Measurements from ENCODE around the gene FASTK. TPM values are rescaled to one million over a fixed set of nuclear protein-coding genes. Genes with fewer than 3 reads are reported as not detected.

Gene FASTK
- total and polyA plus RNA-seq, 2 of the 4 experiments (the other 2 are of a cell fraction): 53.8 to 115 TPM

GRCh38 chr7:151064454-151064853 lies 16.2 kb downstream of the FASTK start:
- Histone ChIP-seq H3K27me3 (ENCODE audit: control insufficient read depth, insufficient read depth, low read length) (no peaks in the 10 kb centered on the region), H2BK20ac (ENCODE audit: low read depth, low read length) (no peak overlapping the region), H4K91ac (ENCODE audit: insufficient read depth, low read depth, low read length) (no peak overlapping the region), H2AFZ (replicated peaks; ENCODE audit: low read length, poor library complexity) (no peak overlapping the region), H2AK9ac (replicated peaks; ENCODE audit: low read depth, low read length, poor library complexity) (no peak overlapping the region), H3K9ac (ENCODE audit: low read depth, low read length) (no peak overlapping the region), H4K8ac (ENCODE audit: low read depth in 2 of 2, low read length in 2 of 2) (no peak overlapping the region), H4K20me1 (ENCODE audit: insufficient read depth, low read length) (peaks cover 32% of the 10 kb centered on the region), H2AK5ac (ENCODE audit: low read depth, low read length) (no peak overlapping the region), H3K18ac (ENCODE audit: low read depth, low read length) (no peak overlapping the region), H3K79me1 (ENCODE audit: low read depth in 1 of 2, low read length in 2 of 2) (peaks cover 24 to 62% of the 10 kb centered on the region in 2 experiments), H3K27ac (ENCODE audit: insufficient read depth, low read length) (no peak overlapping the region), H3K56ac (ENCODE audit: extremely low read depth, insufficient read depth, low read length) (no peak overlapping the region), H3K23ac (ENCODE audit: low read depth, low read length) (no peak overlapping the region), H2BK5ac (ENCODE audit: low read depth, low read length, poor library complexity, severe bottlenecking) (no peak overlapping the region), H3K9me3 (ENCODE audit: control insufficient read depth, insufficient read depth, low read length) (no peaks in the 10 kb centered on the region), H2BK120ac (ENCODE audit: low read depth, low read length) (no peak overlapping the region), H3K9me1 (ENCODE audit: insufficient read depth, low read length) (peaks cover 8% of the 10 kb centered on the region; the same call in 1 of the 2 replicates), H3K4ac (ENCODE audit: low read depth, low read length) (no peak overlapping the region), H3K14ac (replicated peaks; ENCODE audit: low read depth, low read length) (no peak overlapping the region), H4K5ac (ENCODE audit: low read depth, low read length) (no peak overlapping the region), H3K4me3 (ENCODE audit: insufficient read depth, low read depth, low read length) (no peak overlapping the region), H3K4me1 (ENCODE audit: control insufficient read depth, insufficient read depth, low read length) (peaks cover 33% of the 10 kb centered on the region), H3K36me3 (ENCODE audit: control insufficient read depth, insufficient read depth, low read length) (peaks cover 45% of the 10 kb centered on the region), H3K4me2 (ENCODE audit: low read depth, low read length) (no peak overlapping the region), H2BK15ac (ENCODE audit: low read depth, low read length) (no peak overlapping the region)
- TF ChIP-seq SMC3 (IDR thresholded peaks at IDR 0.05; ENCODE audit: low read depth, low read length): no peak
- no peak for TF ChIP-seq RFX5 (IDR thresholded peaks at IDR 0.05; ENCODE audit: low read depth, low read length)
- no peak for TF ChIP-seq RCOR1 (IDR thresholded peaks at IDR 0.05; ENCODE audit: insufficient replicate concordance, low read length)
- TF ChIP-seq USF2 (IDR thresholded peaks at IDR 0.05; ENCODE audit: low read depth, low read length): no peak
- TF ChIP-seq NFE2L2 (IDR thresholded peaks at IDR 0.05; ENCODE audit: low read depth, low read length): no peak
- no peak for TF ChIP-seq ELK1 (IDR thresholded peaks at IDR 0.05; ENCODE audit: borderline replicate concordance, low read depth, low read length)
- TF ChIP-seq MAFK (IDR thresholded peaks at IDR 0.05; ENCODE audit: low read depth, low read length): no peak
- TF ChIP-seq BHLHE40 (IDR thresholded peaks at IDR 0.05; ENCODE audit: low read depth, low read length): no peak
- no peak for TF ChIP-seq POLR2A (IDR thresholded peaks at IDR 0.05; ENCODE audit: low read depth, low read length)
- TF ChIP-seq MXI1 (IDR thresholded peaks at IDR 0.05; ENCODE audit: borderline replicate concordance, low read depth, low read length): no peak
- no peak for TF ChIP-seq FOS (IDR thresholded peaks at IDR 0.05; ENCODE audit: low read depth, low read length)
- no peak for TF ChIP-seq CEBPB (IDR thresholded peaks at IDR 0.05; ENCODE audit: low read depth, low read length)
- TF ChIP-seq RAD21 (IDR thresholded peaks at IDR 0.05; ENCODE audit: low read length): no peak
- TF ChIP-seq CHD1 (IDR thresholded peaks at IDR 0.05; ENCODE audit: low read depth, low read length): no peak
- no peak for TF ChIP-seq MAZ (IDR thresholded peaks at IDR 0.05; ENCODE audit: borderline replicate concordance, low read depth, low read length)
- no peak for TF ChIP-seq CTCF (conservative IDR thresholded peaks at IDR 0.05; ENCODE audit: low read depth, low read length)
- ChIA-PET POLR2A (ENCODE audit: unreplicated experiment) (no interaction called here), CTCF (no interaction called here)
- in situ Hi-C loops (cut with MboI; ENCODE audit: low sequenced_read_pairs) (no loop called here), intact Hi-C loops (cut with micrococcal nuclease) (no loop called here), dilution Hi-C loops (cut with HindIII; ENCODE audit: low sequenced_read_pairs, unreplicated experiment) (no loop called here)
- ATAC-seq (ENCODE audit: low read depth): no peak
- DNase-seq: no peak
- 94% methylated on average over 6 of the region's 18 CpGs; no CpG with 5 or more reads in 1 of the 2 experiments for WGBS, 2 experiments (ENCODE audit: extremely low coverage in 2 of 2, insufficient read length in 1 of 2)
- BruUV-seq (replicated peaks): no TSS peak
